ENCODE results near the gene RTL1. TPM values are rescaled to one million over a fixed set of nuclear protein-coding genes. Genes with fewer than 3 reads are reported as not detected.

The RTL1 gene
- total RNA-seq, 1 donor from 2014 or later: not detected

DNA sequence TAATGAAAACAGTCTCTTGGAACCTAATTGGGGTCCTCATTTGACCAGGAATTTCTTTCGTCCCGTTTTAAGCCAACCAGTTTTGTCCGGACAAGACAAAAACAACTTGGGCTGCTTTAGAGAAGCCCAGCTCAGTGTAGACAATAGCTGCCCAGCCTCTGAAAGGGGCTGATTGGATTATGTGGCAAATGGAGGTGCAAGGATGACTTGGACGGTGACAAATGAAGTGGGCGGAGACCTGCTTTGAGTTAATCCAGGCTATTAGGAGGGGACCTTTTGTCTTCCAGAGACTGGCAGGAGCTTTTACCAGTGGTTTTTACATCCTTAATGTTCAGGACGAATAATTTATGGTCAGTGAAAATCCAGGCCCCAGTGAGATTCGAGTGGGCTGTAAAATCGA lies 72.8 kb downstream of the RTL1 start:
- Mint-ChIP-seq H3K4me3 (ENCODE audit: unreplicated experiment) (no peak overlapping the region), H3K4me1 (ENCODE audit: unreplicated experiment) (no peaks in the 10 kb centered on the region), H3K27ac (ENCODE audit: unreplicated experiment) (no peak overlapping the region), H3K27me3 (ENCODE audit: unreplicated experiment) (peaks cover 15% of the 10 kb centered on the region), H3K9me3 (ENCODE audit: unreplicated experiment) (no peaks in the 10 kb centered on the region), H3K36me3 (ENCODE audit: unreplicated experiment) (no peaks in the 10 kb centered on the region)
- DNase-seq (ENCODE audit: extremely low spot score, unreplicated experiment): no peak
- TF ChIP-seq, protein P1, sequence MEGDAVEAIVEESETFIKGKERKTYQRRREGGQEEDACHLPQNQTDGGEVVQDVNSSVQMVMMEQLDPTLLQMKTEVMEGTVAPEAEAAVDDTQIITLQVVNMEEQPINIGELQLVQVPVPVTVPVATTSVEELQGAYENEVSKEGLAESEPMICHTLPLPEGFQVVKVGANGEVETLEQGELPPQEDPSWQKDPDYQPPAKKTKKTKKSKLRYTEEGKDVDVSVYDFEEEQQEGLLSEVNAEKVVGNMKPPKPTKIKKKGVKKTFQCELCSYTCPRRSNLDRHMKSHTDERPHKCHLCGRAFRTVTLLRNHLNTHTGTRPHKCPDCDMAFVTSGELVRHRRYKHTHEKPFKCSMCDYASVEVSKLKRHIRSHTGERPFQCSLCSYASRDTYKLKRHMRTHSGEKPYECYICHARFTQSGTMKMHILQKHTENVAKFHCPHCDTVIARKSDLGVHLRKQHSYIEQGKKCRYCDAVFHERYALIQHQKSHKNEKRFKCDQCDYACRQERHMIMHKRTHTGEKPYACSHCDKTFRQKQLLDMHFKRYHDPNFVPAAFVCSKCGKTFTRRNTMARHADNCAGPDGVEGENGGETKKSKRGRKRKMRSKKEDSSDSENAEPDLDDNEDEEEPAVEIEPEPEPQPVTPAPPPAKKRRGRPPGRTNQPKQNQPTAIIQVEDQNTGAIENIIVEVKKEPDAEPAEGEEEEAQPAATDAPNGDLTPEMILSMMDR (IDR thresholded peaks at IDR 0.05): no peak

Small RNAs within 50 kb of the gene (microRNA-seq; reads per million reads assigned to microRNA genes)
- gene MIR127 (ENCODE audit: unreplicated experiment) (not detected), gene MIR136 (ENCODE audit: unreplicated experiment) (not detected), gene MIR337 (ENCODE audit: unreplicated experiment) (not detected), gene MIR370 (ENCODE audit: unreplicated experiment) (not detected), gene MIR431 (ENCODE audit: unreplicated experiment) (not detected), gene MIR432 (ENCODE audit: unreplicated experiment) (not detected), gene MIR433 (ENCODE audit: unreplicated experiment) (not detected), gene MIR493 (ENCODE audit: unreplicated experiment) (not detected), gene MIR665 (ENCODE audit: unreplicated experiment) (not detected)

Other genes with a start within 250 kb of the RTL1 start
- gene DLK1, start 176.8 kb downstream of the RTL1 start, total RNA-seq: 0.60 and 0.86 TPM in 2 replicates
- gene MEG3, start 77.6 kb downstream of the RTL1 start, total RNA-seq: not detected in 2 replicates